Nephron (organoid): ENCODE results near the gene PRKAA1.
A peak's percentile ranks its signal among the peaks of the same experiment; 100 is the strongest.

Experiments used
- H3K27ac Mint-ChIP-seq, 3 experiments: 2 replicates each; pipeline ENCODE4 v1.8.0; 2020; ENCODE audit warnings: mixed read lengths in 3 of 3, mild to moderate bottlenecking in 2 of 3, moderate library complexity in 1 of 3
- H3K27me3 Mint-ChIP-seq: 2 replicates; pipeline ENCODE4 v1.8.0; 2021; ENCODE audit warnings: low read depth, mild to moderate bottlenecking, moderate library complexity, mixed read lengths
- H3K36me3 Mint-ChIP-seq: 2 replicates; pipeline ENCODE4 v1.8.0; 2020; ENCODE audit warnings: low read depth, mixed read lengths
- H3K4me1 Mint-ChIP-seq: 2 replicates; pipeline ENCODE4 v1.8.0; 2020; ENCODE audit warnings: mixed read lengths
- H3K4me3 Mint-ChIP-seq, 3 experiments: 2 replicates each; pipeline ENCODE4 v1.8.0; 2020; ENCODE audit warnings: mild to moderate bottlenecking in 3 of 3, mixed read lengths in 3 of 3, moderate library complexity in 2 of 3
- H3K9me3 Mint-ChIP-seq: 2 replicates; pipeline ENCODE4 v1.8.0; 2020; ENCODE audit warnings: mixed read lengths
- CTCF ChIP-seq, 3 experiments: fragments of 200-600 bp; sonication (generic); IDR thresholded peaks; one replicate each; pipeline ENCODE4 v1.5.0; 2021; ENCODE audit warnings: antibody characterized with exemption in 3 of 3; ENCODE audit not compliant: unreplicated experiment in 3 of 3

PRKAA1 gene

GRCh38 chr5:40743771-40744170 is 54.4 kb downstream of the PRKAA1 start:
- no peaks in the 10 kb centered on the region for H3K4me1 Mint-ChIP-seq
- peaks cover 61% of the 10 kb centered on the region for H3K36me3 Mint-ChIP-seq
- no peaks in the 10 kb centered on the region for H3K27me3 Mint-ChIP-seq
- no peak for TF ChIP-seq CTCF (IDR thresholded peaks at IDR 0.05; ENCODE audit: unreplicated experiment in 3 of 3)
- no peak overlapping the region for H3K27ac Mint-ChIP-seq
- no peak overlapping the region for H3K4me3 Mint-ChIP-seq
- peaks cover 15% of the 10 kb centered on the region for H3K9me3 Mint-ChIP-seq

GRCh38 chr5:40738502-40738901 is 59.7 kb downstream of the PRKAA1 start:
- Mint-ChIP-seq H3K36me3 (peaks cover 49% of the 10 kb centered on the region), H3K4me1 (peaks cover 19% of the 10 kb centered on the region), H3K4me3 (no peak overlapping the region), H3K27me3 (no peaks in the 10 kb centered on the region), H3K27ac (no peak overlapping the region), H3K9me3 (peaks cover 15% of the 10 kb centered on the region)
- TF ChIP-seq CTCF (IDR thresholded peaks at IDR 0.05; ENCODE audit: unreplicated experiment in 3 of 3), result no peak

- peak; percentile 62 to 72 (median 66) for TF ChIP-seq CTCF (IDR thresholded peaks at IDR 0.05; ENCODE audit: unreplicated experiment in 3 of 3)
- no peak overlapping the region for H3K4me3 Mint-ChIP-seq
- no peaks in the 10 kb centered on the region for H3K27me3 Mint-ChIP-seq
- H3K27ac Mint-ChIP-seq, result peak overlapping the region in 2 of 3 experiments; percentile 8 to 22
- H3K9me3 Mint-ChIP-seq, result peaks cover 12% of the 10 kb centered on the region
- peaks cover 19% of the 10 kb centered on the region for H3K4me1 Mint-ChIP-seq
- H3K36me3 Mint-ChIP-seq, result peaks cover 32% of the 10 kb centered on the region
Observed at GRCh38 chr5:40736103-40736875, 61.9 kb downstream of the PRKAA1 start.

- H3K4me1 Mint-ChIP-seq, result peaks cover 19% of the 10 kb centered on the region
- TF ChIP-seq CTCF (IDR thresholded peaks at IDR 0.05; ENCODE audit: unreplicated experiment in 3 of 3), result no peak
- no peak overlapping the region for H3K4me3 Mint-ChIP-seq
- H3K27me3 Mint-ChIP-seq, result no peaks in the 10 kb centered on the region
- H3K36me3 Mint-ChIP-seq, result peaks cover 27% of the 10 kb centered on the region
- peaks cover 8% of the 10 kb centered on the region for H3K9me3 Mint-ChIP-seq
- no peak overlapping the region for H3K27ac Mint-ChIP-seq
Observed at GRCh38 chr5:40735609-40736008, 62.6 kb downstream of the PRKAA1 start.

- H3K4me3 Mint-ChIP-seq, result no peak overlapping the region
- H3K27me3 Mint-ChIP-seq, result no peaks in the 10 kb centered on the region
- peaks cover 4% of the 10 kb centered on the region for H3K9me3 Mint-ChIP-seq
- peak overlapping the region; percentile 45 to 85 (median 83) for H3K27ac Mint-ChIP-seq
- TF ChIP-seq CTCF (IDR thresholded peaks at IDR 0.05; ENCODE audit: unreplicated experiment in 3 of 3), result no peak
- peaks cover 21% of the 10 kb centered on the region for H3K36me3 Mint-ChIP-seq
- peaks cover 19% of the 10 kb centered on the region for H3K4me1 Mint-ChIP-seq
Observed at GRCh38 chr5:40734986-40735385, 63.2 kb downstream of the PRKAA1 start.
